ENCODE data around the gene HAS3.

The HAS3 gene

DNA sequence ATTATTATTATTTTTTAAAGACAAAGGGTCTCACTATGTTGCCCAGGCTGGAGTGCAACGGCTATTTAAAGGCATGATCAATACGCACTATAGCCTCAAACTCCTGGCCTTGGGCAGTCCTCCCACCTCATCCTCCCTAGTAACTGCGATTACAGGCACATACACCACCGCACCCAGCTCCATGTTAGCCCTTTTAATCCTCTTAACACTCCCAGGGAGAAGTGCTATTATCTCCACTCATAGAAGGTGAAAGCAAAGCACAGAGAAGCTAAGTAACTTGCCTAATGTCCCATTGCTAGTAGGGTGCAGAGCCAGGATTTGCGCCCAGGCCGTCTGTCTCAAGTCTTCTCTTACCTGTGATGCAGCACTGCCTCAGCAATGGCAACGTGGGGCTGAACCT, 5.0 kb downstream of the HAS3 start:
- Histone ChIP-seq H3K4me2 (ENCODE audit: low read length) (no peak overlapping the region), H3K4me3 (ENCODE audit: low read length) (no peak overlapping the region), H3F3A (ENCODE audit: control insufficient read depth, insufficient read depth) (no peaks in the 10 kb centered on the region), H3K27ac (ENCODE audit: low read depth, low read length) (no peak overlapping the region), H3K9me3 (ENCODE audit: control insufficient read depth, insufficient read depth, low read length) (no peaks in the 10 kb centered on the region), H3K27me3 (ENCODE audit: control insufficient read depth, low read length) (peaks cover 21% of the 10 kb centered on the region), H3K9me2 (replicated peaks; ENCODE audit: control insufficient read depth, low read length) (no peaks in the 10 kb centered on the region), H4K20me1 (ENCODE audit: control insufficient read depth, insufficient read depth, low read depth, low read length) (peaks cover 7% of the 10 kb centered on the region; the same call in 1 of the 2 replicates), H3K79me2 (ENCODE audit: control insufficient read depth, low read length) (no peaks in the 10 kb centered on the region), H3K4me1 (ENCODE audit: control insufficient read depth, low read length) (peaks cover 27% of the 10 kb centered on the region), H3K36me3 (ENCODE audit: control insufficient read depth, low read length) (peaks cover 7% of the 10 kb centered on the region)
- TF ChIP-seq, protein P1, sequence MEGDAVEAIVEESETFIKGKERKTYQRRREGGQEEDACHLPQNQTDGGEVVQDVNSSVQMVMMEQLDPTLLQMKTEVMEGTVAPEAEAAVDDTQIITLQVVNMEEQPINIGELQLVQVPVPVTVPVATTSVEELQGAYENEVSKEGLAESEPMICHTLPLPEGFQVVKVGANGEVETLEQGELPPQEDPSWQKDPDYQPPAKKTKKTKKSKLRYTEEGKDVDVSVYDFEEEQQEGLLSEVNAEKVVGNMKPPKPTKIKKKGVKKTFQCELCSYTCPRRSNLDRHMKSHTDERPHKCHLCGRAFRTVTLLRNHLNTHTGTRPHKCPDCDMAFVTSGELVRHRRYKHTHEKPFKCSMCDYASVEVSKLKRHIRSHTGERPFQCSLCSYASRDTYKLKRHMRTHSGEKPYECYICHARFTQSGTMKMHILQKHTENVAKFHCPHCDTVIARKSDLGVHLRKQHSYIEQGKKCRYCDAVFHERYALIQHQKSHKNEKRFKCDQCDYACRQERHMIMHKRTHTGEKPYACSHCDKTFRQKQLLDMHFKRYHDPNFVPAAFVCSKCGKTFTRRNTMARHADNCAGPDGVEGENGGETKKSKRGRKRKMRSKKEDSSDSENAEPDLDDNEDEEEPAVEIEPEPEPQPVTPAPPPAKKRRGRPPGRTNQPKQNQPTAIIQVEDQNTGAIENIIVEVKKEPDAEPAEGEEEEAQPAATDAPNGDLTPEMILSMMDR (IDR thresholded peaks at IDR 0.05; ENCODE audit: low read depth, low read length, poor library complexity, severe bottlenecking): no peak
- TF ChIP-seq EZH2phosphoT487 (IDR thresholded peaks at IDR 0.05; ENCODE audit: borderline replicate concordance, low read length): no peak

GRCh38 chr16:69111216-69111875, 5.9 kb downstream of the HAS3 start:
- TF ChIP-seq, protein P1 (IDR thresholded peaks at IDR 0.05; ENCODE audit: low read depth, low read length, poor library complexity, severe bottlenecking): no peak
- no peak for TF ChIP-seq EZH2phosphoT487 (IDR thresholded peaks at IDR 0.05; ENCODE audit: borderline replicate concordance, low read length)
- Histone ChIP-seq H3K36me3 (ENCODE audit: control insufficient read depth, low read length) (peaks cover 12% of the 10 kb centered on the region), H3K27ac (ENCODE audit: low read depth, low read length) (no peak overlapping the region), H3K4me3 (ENCODE audit: low read length) (no peak overlapping the region), H3K4me1 (ENCODE audit: control insufficient read depth, low read length) (peaks cover 21% of the 10 kb centered on the region), H4K20me1 (ENCODE audit: control insufficient read depth, insufficient read depth, low read depth, low read length) (peaks cover 7% of the 10 kb centered on the region; the same call in 1 of the 2 replicates), H3K9me3 (ENCODE audit: control insufficient read depth, insufficient read depth, low read length) (no peaks in the 10 kb centered on the region), H3K9me2 (replicated peaks; ENCODE audit: control insufficient read depth, low read length) (no peaks in the 10 kb centered on the region), H3F3A (ENCODE audit: control insufficient read depth, insufficient read depth) (no peaks in the 10 kb centered on the region), H3K79me2 (ENCODE audit: control insufficient read depth, low read length) (no peaks in the 10 kb centered on the region), H3K4me2 (ENCODE audit: low read length) (no peak overlapping the region), H3K27me3 (ENCODE audit: control insufficient read depth, low read length) (peaks cover 14% of the 10 kb centered on the region)

- no peak overlapping the region for H3K27ac ChIP-seq (ENCODE audit: low read depth, low read length)
- no peak overlapping the region for H3K4me2 ChIP-seq (ENCODE audit: low read length)
- peaks cover 11% of the 10 kb centered on the region; the same call in 1 of the 2 replicates for H4K20me1 ChIP-seq (ENCODE audit: control insufficient read depth, insufficient read depth, low read depth, low read length)
- no peak overlapping the region for H3K4me3 ChIP-seq (ENCODE audit: low read length)
- no peak for TF ChIP-seq EZH2phosphoT487 (IDR thresholded peaks at IDR 0.05; ENCODE audit: borderline replicate concordance, low read length)
- TF ChIP-seq, protein P1 (IDR thresholded peaks at IDR 0.05; ENCODE audit: low read depth, low read length, poor library complexity, severe bottlenecking): no peak
- H3K36me3 ChIP-seq (ENCODE audit: control insufficient read depth, low read length): peaks cover 17% of the 10 kb centered on the region
- peaks cover 15% of the 10 kb centered on the region for H3K4me1 ChIP-seq (ENCODE audit: control insufficient read depth, low read length)
- peaks cover 9% of the 10 kb centered on the region for H3K27me3 ChIP-seq (ENCODE audit: control insufficient read depth, low read length)
- H3K9me3 ChIP-seq (ENCODE audit: control insufficient read depth, insufficient read depth, low read length): no peaks in the 10 kb centered on the region
- no peaks in the 10 kb centered on the region for H3K9me2 ChIP-seq (replicated peaks; ENCODE audit: control insufficient read depth, low read length)
- H3F3A ChIP-seq (ENCODE audit: control insufficient read depth, insufficient read depth): no peaks in the 10 kb centered on the region
- peaks cover 3% of the 10 kb centered on the region; the same call in 1 of the 2 replicates for H3K79me2 ChIP-seq (ENCODE audit: control insufficient read depth, low read length)
Measured at GRCh38 chr16:69111876-69112230, 6.4 kb downstream of the HAS3 start.
